IgD-negative memory B cell (primary cell): ENCODE results near the gene VPS9D1. TPM values are rescaled to one million over a fixed set of nuclear protein-coding genes. Genes with fewer than 3 reads are reported as not detected.
A peak's percentile ranks its signal among the peaks of the same experiment; 100 is the strongest.

ENCODE experiments used
- H3K27ac Mint-ChIP-seq, 3 donors: one replicate each; pipeline ENCODE4 v1.8.0; 2020 to 2022; ENCODE audit warnings: mild to moderate bottlenecking in 3 of 3, mixed read lengths in 3 of 3, moderate library complexity in 1 of 3
- H3K27me3 Mint-ChIP-seq: one replicate; pipeline ENCODE4 v1.8.0; 2021; ENCODE audit warnings: mixed read lengths
- H3K36me3 Mint-ChIP-seq: one replicate; pipeline ENCODE4 v1.8.0; 2020; ENCODE audit warnings: mild to moderate bottlenecking, mixed read lengths
- H3K4me1 Mint-ChIP-seq, 3 donors: one replicate each; pipeline ENCODE4 v1.8.0; 2020 to 2022; ENCODE audit warnings: mixed read lengths in 3 of 3, mild to moderate bottlenecking in 1 of 3
- H3K4me3 Mint-ChIP-seq, 4 donors: one replicate each; pipeline ENCODE4 v1.8.0; 2020 to 2022; ENCODE audit warnings: mild to moderate bottlenecking in 4 of 4, mixed read lengths in 4 of 4, moderate library complexity in 3 of 4
- H3K9me3 Mint-ChIP-seq, 3 donors: one replicate each; pipeline ENCODE4 v1.8.0; 2020 to 2021; ENCODE audit warnings: mixed read lengths in 3 of 3, mild to moderate bottlenecking in 1 of 3
- polyA plus RNA-seq: library from polyadenylated mRNA; unstranded; fragments of 300-500 nt; fragmentation: Illumina TruSeq; gene quantifications from one replicate; pipeline ENCODE4 v1.2.3, GENCODE V29; 2021

Gene VPS9D1
- polyA plus RNA-seq, 1 donor from 2014 or later = 1.6 TPM

DNA sequence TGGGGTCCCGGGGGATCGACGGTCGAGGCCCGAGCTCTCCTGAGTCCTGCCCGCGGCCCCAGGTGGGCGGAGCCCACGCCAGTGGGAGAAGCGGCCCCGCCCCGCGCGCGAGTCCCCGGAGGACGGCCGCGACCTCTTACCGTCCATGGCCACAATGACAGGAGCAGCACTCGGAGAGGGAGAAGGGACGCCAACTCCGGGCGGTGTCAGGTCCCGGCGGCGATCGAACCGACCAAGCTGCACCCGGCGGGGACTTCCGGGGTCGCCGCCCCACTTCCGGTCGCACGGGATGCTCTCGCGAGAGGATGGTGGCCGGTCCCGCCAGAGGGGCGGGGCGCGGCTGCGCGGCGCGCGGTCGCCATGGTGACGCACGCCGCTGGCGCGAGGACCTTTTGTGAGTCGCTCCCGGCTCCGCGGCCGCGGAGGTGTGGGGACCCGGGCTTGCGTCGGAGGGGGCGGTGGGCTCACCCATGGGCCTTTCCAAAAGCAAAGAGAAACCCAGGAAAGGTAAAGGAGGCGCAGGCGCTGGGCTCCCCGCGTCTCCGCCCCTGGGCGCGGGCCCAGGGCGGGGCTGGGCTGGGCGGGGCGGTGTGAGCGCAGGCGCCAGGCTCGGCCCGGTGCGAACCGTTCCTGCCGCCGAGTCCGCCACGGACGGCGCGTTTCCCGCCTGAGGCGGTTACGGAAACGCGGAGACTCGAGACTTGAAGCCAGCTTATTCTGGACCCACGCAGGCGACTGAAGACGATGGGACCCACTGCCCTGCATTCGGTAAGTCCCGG lies 63.1 kb downstream of the VPS9D1 start, which contains the start of the genes CHMP1A and SPATA33:
CHMP1A (minus strand) TSS at position 267 of the 779 bp plus-strand sequence; CDS start at position 147, 120 bp downstream.
SPATA33 (plus strand) TSS at position 395 of the 779 bp plus-strand sequence; CDS start at position 471, 76 bp downstream.
- Mint-ChIP-seq H3K9me3 (no peaks in the 10 kb centered on the region), H3K4me3 (peak within 1 kb of the TSS; percentile 83 to 95 (median 89)), H3K27ac (peak within 1 kb of the TSS; percentile 67 to 93 (median 74))

More for the DNA sequence above, 63.1 kb downstream of the VPS9D1 start, which contains the start of the genes CHMP1A and SPATA33:
- H3K27me3 Mint-ChIP-seq = no peaks in the 10 kb centered on the region
- H3K36me3 Mint-ChIP-seq = no peaks in the 10 kb centered on the region
- peaks cover 0 to 21% (median 19%) of the 10 kb centered on the region in 3 donors for H3K4me1 Mint-ChIP-seq

Other genes with a start within 250 kb of the VPS9D1 start
- 11.6 TPM for gene ANKRD11, start 230.3 kb downstream of the VPS9D1 start, polyA plus RNA-seq
- 47.0 TPM for gene SPG7, start 212.5 kb downstream of the VPS9D1 start, polyA plus RNA-seq
- gene RPL13, start 160.2 kb downstream of the VPS9D1 start, polyA plus RNA-seq = 6,684 TPM
- gene CPNE7, start 145.1 kb downstream of the VPS9D1 start, polyA plus RNA-seq = not detected
- not detected for gene DPEP1, start 107.3 kb downstream of the VPS9D1 start, polyA plus RNA-seq
- gene CHMP1A, start 63.2 kb downstream of the VPS9D1 start, polyA plus RNA-seq = 63.9 TPM
- 3.5 TPM for gene SPATA33, start 63.1 kb downstream of the VPS9D1 start, polyA plus RNA-seq
- 24.0 TPM for gene CDK10, start 34.2 kb downstream of the VPS9D1 start, polyA plus RNA-seq
- gene SPATA2L, start 19.2 kb downstream of the VPS9D1 start, polyA plus RNA-seq = 12.7 TPM
- gene ZNF276, start 639 bp upstream of the VPS9D1 start, polyA plus RNA-seq = 24.6 TPM
- gene FANCA, start 95.7 kb upstream of the VPS9D1 start, polyA plus RNA-seq = 23.1 TPM
- gene SPIRE2, start 107.6 kb upstream of the VPS9D1 start, polyA plus RNA-seq = 0.19 TPM
- gene TCF25, start 152.7 kb upstream of the VPS9D1 start, polyA plus RNA-seq = 135 TPM
- 0.93 TPM for gene MC1R, start 198.0 kb upstream of the VPS9D1 start, polyA plus RNA-seq
- 1.1 TPM for gene TUBB3, start 202.4 kb upstream of the VPS9D1 start, polyA plus RNA-seq
- 67.5 TPM for gene DEF8, start 227.9 kb upstream of the VPS9D1 start, polyA plus RNA-seq